ENCODE data around the gene GNB1L.

GNB1L gene

GRCh38 chr22:19854778-19855503 is at the start of gene GNB1L, which contains the start of gene RTL10:
Gene GNB1L, minus strand, starts transcription at chr22:19854874. Its CDS starts 33,519 bp downstream, at chr22:19821355.
Gene RTL10, minus strand, starts transcription at chr22:19854874. Its CDS starts 2,613 bp downstream, at chr22:19852261.
- peak; percentile 96 for DNase-seq

- DNase-seq, result no peak
Observed at GRCh38 chr22:19904174-19904856, 49.6 kb upstream of the GNB1L start.

- no peak for DNase-seq
Observed at GRCh38 chr22:19903513-19903912, 48.8 kb upstream of the GNB1L start.

- DNase-seq, result no peak
Observed at GRCh38 chr22:19903031-19903430, 48.4 kb upstream of the GNB1L start.

- DNase-seq, result peak; percentile 97
Observed at GRCh38 chr22:19902245-19902715, 47.6 kb upstream of the GNB1L start.

GRCh38 chr22:19901577-19902244 is 47.0 kb upstream of the GNB1L start:
- no peak for DNase-seq

- no peak for DNase-seq
Observed at GRCh38 chr22:19900707-19901436, 46.2 kb upstream of the GNB1L start.

- no peak for DNase-seq
Observed at GRCh38 chr22:19898831-19899567, 44.3 kb upstream of the GNB1L start.

- peak; percentile 13 for DNase-seq
Observed at GRCh38 chr22:19898145-19898544, 43.5 kb upstream of the GNB1L start.

GRCh38 chr22:19897726-19898125 is 43.1 kb upstream of the GNB1L start:
- no peak for DNase-seq

GRCh38 chr22:19896665-19897355 is 42.1 kb upstream of the GNB1L start:
- peak; percentile 22 for DNase-seq

- no peak for DNase-seq
Observed at GRCh38 chr22:19895160-19895849, 40.6 kb upstream of the GNB1L start.

GRCh38 chr22:19893363-19893762 is 38.7 kb upstream of the GNB1L start:
- DNase-seq, result no peak

- DNase-seq, result no peak
Observed at GRCh38 chr22:19892925-19893324, 38.3 kb upstream of the GNB1L start.

GRCh38 chr22:19892257-19892879 is 37.7 kb upstream of the GNB1L start:
- peak; percentile 14 for DNase-seq

GRCh38 chr22:19891317-19892256 is 36.9 kb upstream of the GNB1L start:
- peak; percentile 73 for DNase-seq

- no peak for DNase-seq
Observed at GRCh38 chr22:19890502-19891316, 36.0 kb upstream of the GNB1L start.

GRCh38 chr22:19889951-19890350 is 35.3 kb upstream of the GNB1L start:
- DNase-seq, result no peak
